GM21528 (cell line): ENCODE results near the gene SLFNL1.

Experiments
- ATAC-seq: cut with Tn5 transposase; IDR thresholded peaks from one replicate; pipeline ENCODE4 v1.9.1; 2021; ENCODE audit warnings: mild to moderate bottlenecking, moderate library complexity; ENCODE audit not compliant: unreplicated experiment, low FRiP score

SLFNL1 gene

DNA sequence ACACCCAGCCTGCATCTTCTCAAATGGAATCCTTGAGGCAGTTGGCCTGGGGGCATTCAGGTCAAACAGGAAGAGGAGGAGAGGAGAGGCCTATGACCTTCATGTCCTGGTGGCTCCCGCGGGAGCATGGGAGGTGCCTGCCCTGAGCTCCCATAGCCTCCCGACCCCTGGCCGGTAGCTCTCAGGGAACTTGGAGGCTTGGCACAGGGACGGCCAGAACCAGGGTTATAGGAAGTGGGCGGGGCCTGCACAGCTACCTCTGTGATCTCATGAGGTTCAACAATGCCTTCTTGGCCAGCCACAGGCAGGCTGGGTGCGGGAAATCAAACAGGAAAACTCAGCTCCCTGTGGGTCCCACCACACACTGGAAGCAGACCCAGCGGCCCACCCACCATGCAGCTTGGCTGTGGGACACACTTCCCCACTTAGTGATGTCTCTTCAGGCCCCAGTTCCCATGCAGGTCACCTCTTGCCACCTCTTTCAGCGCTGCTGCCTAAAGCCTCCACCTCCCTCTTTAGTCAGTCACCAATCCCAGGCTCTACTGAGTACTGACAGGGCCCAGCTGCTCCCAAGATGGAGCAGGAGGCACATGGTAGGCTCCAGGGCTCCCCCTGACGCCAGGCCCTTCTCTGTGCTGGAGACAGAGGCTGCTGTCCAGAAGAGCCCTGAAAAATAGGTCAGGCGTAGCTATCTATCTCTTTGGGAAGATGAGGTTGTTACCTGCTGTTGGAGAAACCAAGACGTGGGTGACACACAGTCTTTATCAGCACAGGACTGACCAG lies at the start of gene SLFNL1:
Gene SLFNL1, minus strand, starts transcription at position 200 of the 783 bp plus-strand sequence. CDS start 1,065 bp downstream, outside the sequence.
- no peak for ATAC-seq

DNA sequence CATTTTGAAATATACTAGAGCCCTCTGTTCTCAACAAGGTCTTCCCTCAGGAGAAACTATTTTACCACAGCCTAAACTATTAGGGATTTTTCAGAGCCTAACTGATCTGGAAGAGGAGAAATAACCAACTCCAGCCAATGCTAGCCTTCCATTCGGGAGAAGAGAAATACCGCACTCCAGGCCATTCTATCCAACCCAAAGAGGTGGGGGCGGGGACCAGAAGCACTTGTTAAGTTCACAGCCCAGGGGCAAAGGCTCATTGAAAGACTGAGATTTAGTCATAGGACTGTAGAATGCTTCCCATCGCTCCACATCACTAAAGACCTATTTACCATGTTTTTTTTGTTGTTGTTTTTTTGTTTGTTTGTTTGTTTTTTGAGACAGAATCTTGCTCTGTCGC lies 35.4 kb upstream of the SLFNL1 start:
- ATAC-seq, result no peak

DNA sequence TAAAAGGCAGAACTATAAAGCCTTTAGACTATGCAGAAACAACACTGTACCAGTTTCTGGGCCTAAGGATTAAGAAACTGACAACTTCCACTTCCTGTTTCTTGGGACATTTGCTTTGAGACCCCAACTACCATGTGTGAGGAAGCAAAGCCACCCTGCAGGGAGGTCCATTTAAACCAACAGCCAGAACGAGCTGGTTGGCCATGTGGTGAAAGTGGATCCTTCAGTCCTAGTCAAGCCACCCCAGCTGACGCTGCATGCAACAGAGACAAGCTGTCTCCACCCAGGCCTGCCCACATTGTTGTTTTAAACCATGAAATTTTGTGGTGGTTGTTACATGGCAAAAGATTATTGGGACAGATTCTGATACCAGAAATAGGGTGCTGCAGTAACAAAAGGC lies 31.8 kb upstream of the SLFNL1 start:
- ATAC-seq, result no peak

DNA sequence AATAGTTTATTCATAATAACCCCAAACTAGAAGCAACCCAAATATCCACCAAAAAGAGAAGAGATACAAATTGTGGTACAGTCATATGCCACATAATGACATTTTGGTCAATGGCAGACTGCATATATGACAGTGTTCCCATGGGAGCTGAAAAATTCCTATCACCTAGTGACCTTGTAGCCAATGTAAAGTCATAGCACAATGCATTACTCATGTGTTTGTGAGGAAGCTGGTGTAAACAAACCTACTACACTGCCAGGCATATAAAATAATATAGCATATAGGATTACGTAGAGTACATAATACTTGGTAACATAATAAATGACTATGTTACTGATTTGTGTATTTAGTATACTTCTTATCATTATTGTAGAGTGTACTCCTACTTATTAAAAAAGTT lies 29.5 kb upstream of the SLFNL1 start:
- ATAC-seq, result no peak

DNA sequence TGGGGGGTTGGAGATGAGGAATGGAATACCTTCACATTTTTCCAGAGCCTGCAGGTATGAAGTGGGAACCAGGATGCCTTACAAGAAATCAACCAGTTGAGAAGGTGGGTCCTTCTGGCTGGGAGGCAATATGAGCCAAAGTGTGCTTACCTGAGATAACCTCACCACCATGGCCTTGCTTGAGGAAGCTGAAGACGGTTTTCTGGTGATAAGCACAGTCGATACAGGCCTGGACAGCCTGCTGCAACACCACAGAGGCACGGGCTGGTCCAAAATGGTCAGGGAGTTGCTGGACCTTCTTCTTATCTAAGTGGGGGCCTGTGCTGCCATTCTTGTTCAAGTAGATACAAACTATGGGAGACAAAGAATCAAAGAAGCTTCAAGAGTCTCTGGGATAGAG lies 27.0 kb upstream of the SLFNL1 start:
- no peak for ATAC-seq

DNA sequence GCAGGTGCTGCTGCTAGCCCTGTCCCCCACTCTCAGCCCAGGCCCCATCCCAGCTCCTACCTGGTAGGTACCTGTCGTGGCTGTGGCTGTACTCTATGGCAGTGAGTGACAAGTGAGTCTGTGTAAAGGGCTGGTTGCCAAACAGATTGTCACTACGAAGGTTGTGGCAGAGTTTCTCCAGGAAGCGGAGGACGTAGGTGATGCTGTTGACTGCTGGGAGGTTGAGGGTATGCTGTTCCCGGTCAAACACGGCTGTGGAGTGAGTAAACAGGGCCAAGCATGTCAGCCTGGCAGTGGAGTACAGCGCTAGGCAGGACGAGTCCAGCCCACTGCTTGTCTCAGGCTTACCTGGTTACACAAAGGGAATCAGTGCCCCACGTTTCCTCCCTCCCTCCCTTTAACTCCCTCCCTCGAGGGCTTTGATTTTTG lies 24.8 kb upstream of the SLFNL1 start:
- no peak for ATAC-seq

DNA sequence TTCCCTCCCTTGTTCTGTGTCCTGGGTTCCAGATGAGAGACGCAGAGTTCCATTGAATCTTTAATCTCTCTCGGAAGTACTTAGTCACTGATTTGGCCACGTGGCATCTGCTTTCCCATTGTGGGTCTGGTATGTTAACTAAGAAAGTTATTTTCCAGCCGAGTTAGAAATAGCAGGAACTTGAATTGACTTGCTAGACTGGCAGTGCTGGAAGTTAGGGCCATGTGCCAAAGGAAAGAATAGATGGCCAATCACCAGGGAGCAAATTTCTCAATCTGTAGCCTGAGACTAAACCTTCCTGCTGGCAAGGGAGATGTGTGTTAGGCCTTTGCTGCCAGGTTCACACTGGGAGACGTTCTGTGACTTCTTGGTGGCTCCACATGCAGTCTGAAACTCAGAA lies 24.2 kb upstream of the SLFNL1 start:
- no peak for ATAC-seq

DNA sequence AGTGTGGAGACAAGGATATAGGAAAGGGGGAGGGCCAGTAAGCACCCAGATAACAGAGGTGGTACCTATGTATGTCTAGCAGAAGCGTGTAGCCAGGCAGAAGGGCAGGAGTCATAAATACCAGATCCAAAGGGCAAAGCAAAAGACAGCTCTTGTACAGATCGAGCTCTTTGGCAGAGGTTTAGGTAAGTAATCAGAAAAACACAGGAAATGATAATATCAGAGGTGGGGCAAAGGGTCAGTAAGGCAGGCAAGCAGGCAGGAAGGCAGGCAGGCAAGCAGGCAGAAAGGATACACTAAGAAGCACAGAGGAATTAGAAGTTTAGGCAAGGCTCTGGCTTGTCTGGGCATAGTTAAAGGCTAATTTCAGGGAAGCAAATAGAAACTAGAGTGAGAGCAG lies 22.7 kb upstream of the SLFNL1 start:
- no peak for ATAC-seq

DNA sequence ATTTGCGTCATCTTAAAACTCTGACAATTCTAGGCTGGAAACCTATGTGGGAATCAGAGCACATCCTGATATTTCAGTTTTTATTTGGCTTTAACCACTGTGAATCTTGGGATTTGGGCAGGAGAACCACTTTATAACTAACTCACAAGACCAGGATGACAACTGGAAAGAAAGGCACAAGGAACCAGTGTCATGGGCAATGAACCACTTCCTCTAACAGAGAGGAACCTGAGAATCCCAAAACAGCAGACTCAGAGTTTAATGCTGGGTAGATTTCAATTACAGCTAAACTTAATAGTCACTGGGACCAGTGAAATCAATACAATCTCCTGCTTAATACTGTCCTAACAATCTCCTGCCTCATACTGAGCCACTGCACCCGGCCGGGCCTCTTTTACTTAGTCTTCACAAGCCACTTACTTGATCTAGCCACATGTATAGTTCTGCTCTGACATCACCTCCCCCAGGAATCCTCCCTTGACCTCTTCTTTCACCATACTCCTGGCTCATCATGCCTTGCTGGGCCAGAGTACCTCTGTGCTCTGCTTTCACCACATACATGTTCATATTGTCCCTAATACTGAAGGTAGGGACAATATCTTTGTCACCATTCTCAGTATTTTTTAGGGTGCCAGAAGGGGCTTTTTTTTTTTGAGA lies 20.2 kb upstream of the SLFNL1 start:
- no peak for ATAC-seq

DNA sequence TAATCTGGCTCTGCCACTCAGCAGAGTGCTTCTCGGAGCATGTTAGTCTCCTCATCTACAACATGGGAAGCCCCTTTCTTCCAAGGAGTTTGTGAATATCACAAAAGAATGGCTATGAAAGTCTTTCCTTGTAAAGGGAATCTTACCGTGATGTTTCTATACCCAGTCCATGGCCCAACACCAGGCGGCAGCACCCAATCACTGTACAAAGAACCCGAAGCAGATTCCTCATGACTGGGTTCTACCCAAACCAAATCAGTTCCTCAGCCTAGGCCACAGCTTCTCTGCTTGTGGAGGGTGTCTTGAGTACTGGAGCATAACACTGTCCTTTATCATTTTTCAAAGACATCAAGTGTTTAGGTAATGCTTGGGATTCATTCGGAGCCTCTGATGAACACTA lies 16.6 kb upstream of the SLFNL1 start:
- ATAC-seq, result no peak

DNA sequence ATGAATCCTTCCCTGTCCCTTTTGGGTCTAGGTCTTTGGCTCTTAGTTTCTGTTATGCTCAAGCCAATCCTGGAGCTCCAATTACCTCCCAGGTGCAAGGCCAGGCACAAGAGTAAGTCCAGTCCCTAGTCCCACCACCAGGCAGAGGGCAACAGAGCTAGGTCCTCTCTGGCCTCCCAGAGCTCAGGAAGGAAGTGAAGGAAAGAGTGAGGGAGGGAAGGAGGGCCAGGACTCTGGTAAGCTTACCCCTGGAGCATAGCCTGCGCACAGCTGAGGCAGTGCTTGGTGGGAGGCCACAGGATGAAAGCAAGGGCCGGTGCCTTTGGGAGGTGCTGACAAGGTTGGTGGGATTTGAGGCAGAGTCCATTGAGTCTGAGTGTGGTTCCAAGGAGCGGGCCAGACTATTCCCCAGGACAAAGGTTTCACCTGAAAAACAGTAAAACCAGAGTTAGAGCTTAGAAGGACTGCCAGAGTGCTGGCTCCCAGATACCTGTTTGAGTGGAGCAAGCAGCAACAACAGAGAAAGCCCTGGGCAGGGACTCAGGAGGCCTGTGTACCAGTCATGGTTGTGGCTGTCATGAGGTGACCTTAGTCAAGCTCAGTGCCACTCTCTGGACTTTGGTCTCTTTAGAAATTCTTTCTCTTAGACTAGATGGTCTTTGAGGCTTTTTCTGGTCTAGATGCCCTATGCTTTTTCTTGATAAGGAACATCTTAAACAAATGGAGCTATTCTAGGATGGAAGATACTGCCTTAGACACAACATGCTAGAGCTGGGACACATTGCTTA lies 15.8 kb upstream of the SLFNL1 start:
- ATAC-seq, result no peak

DNA sequence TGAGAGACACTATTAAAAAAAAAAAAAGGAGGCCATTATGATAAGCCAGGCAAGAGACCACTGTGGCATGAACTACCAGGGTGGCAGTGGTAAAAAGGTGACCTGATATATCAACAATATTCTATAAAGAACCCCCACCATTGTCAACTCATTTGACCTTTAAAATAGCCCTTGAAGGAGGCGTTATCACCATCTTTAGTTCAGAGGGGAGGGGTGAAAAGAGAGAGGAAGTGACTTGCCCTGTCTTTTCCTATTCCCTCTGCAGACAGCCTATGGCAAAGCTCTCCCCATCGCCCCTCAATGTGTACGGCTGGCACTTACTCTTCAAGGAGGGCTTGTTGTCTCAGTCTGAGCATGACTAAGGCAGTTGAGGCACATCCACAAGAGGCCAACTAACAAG lies 11.7 kb upstream of the SLFNL1 start:
- no peak for ATAC-seq

DNA sequence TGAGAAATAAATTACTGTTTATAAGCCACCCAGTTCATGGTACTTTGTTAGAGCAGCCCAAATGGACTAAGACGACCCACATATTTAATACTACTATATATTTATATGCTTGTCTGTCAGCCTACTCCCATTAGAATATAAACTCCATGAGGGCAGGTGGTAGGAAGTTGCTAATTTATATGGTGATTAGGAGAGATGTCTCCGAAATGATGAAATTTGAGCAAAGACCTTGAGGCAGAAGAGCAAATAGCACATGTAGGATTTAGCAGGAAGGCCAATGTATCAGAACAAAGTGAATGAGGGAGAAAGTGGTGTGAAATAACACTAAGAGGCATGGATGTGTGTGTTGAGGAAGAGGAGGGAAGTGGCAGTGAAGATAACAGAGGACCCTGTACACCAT lies 10.6 kb upstream of the SLFNL1 start:
- no peak for ATAC-seq

DNA sequence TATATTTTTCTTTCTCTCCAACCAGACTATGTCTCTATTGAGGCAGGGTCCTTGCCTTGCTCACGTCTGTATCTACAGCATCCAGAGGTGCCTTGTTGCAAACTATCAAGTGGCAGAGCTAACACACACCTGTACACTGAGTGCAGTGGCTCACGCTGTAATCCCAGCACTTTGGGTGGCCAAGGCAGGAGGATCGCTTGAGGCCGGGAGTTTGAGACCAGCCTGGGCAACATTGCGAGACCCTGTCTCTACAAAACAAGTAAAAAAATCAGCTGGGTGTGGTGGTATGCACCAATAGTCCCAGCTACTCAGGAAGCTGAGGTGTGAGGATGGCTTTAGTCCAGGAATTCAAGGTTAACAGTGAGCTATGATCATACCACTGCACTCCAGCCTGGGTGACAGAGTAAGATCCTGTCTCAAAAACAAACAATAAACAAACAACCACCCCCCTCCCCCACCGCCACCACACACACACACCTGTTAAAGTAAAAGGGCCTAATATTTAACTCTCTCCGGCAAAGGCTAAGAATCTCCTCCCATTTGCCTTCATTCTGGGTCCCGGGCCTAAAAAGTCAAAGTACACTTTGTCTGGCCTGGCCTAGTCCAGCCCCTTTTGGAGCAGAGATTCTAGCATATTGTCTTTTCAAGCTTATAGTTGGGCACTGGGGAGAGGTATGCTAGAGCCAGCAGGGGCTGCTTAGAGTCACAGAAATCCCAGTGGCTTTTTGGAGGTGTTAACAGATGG lies 9.5 kb upstream of the SLFNL1 start:
- ATAC-seq, result no peak

DNA sequence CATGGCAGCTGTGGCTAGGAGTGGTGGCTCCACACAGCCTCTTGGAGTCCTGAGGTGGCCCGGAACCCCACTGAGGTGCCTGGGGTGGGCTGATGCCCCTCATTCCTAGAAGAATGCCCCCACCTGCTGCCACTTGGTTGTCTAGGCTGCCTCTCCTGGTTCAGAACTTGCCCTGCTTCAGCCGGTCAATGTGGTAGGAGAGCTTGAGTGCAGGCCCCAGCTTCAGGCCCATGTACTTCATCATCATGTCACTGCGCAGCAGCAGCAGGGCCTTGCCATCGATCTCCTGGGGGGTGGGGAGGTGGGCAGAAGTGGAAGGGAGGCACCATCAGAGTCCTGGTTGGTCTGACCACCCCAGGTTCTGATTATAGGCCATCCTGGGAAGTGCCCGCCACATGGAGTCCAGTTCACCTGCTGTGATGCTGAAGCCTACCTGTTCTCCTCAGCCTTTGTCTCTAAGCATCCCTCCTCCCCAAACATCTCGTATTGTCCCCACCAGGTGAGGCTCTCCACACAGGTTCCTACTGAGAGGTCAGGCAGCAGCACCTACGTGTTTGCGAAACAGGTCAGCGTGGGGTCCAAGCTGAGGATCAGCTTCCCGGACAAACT lies 6.6 kb upstream of the SLFNL1 start:
- no peak for ATAC-seq

DNA sequence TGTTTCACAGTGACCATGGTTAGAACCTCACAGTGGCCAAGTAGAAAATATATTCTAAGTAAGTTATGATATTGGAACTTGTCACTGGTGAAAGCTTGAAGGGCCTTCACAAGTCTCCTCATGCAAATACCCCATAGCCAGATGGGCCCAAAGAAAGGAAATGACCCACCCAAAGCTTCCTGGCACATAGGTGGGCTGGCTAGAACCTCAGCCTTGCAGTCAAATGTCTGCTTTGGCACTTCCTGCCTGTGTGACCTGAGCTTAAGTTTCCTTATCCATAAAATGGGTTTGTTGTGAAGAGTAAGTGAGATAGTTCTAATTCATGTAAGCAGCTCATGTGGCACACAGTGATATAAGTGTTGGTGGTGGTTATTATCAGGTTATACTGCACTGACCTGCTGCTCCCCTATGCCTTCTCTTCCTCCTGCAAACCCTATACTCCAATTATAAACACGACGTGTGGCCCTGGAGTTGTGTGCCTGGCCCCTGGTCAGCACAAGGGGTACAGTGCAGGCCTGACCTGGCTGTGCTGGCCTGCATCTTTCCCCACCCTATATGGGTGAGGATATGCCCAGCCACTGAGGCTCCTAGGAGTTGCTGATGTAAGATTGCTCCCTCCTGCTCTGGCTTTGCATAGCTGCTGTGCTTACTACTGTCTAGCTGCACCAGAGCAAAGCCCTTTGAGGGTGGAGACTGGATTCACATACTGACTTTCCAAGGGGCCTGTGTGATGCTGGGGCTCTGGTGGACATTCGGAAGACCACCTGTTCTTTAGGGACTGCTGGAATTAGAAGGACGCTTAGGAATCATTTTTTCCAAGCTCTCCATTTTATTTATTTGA lies 4.7 kb upstream of the SLFNL1 start:
- no peak for ATAC-seq

DNA sequence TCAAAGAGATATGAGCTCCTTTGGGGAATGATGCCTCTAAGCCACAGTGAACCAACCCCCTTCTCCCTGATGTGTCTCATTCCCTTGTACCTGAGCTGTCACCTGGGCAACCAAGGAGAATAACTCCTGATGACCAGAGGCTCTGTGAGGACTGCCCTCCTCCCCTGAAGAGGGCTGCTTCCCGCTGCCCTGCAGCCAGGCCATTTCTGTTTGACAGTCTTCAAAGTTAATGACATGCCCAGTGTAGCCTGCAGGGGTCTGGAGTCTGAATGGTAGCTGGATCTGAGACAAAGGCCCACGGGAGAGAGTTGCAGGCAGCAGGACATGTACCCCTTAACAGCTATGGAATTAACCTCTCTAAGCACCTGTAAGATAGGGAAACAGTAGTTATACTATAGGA lies 3.4 kb upstream of the SLFNL1 start:
- no peak for ATAC-seq

DNA sequence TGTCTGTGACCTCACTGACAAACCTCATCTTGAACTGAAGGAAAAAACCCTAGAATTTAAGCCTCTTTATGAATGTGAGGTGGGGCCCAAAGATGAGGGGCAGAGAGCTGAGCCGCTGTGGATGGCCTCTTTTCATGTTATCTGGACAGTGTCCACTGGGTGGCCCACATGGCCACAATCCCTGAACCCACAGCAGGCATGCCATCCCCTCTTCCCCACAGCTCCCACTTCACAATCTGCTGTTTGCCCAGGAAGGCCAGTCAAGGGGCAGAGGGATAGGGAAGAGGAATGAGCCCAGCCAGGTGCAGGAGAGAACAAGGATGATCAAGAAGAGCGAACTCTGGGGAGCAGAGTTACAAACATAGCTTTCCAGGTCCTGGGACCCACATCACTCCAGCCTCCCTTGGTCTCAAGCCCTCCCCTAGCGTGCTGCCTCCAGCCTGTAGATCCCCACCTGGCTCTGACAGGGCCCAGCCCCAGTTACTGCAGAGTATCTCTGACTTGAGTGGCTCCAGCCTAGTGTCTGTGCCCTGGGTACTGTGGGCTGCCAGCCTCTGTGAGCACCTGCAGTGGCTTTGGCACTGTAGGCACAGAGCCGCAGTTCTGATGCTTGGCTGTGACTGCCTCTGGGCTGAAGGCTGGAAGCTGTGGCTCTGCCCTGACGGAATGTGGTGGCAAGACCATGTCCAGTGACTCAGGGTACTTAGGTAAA lies 1.9 kb upstream of the SLFNL1 start:
- ATAC-seq, result no peak

DNA sequence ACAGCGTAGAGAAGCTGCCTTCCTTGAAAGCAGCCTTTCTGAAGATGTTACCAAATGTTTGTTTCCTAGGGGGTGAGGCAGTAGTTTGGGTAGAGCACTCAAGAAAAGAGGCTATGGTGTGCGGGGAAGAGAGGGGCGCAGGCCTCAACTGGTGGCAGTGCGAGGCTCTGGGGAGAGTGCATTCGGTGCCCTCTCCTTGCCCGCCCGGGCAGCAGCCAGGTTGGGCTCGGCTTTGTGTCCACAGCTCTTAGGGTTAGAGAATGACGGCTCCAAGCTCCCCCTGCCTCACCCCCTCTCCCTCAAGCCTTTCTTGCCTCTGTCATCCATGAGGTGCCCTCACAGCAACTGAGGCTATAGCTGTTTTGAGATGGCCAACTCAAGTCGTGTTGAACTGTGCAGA lies 899 bp upstream of the SLFNL1 start:
- no peak for ATAC-seq
